GM12878 (cell line): Measurements from ENCODE around the gene AHCYL2. TPM values are rescaled to one million over a fixed set of nuclear protein-coding genes. Genes with fewer than 3 reads are reported as not detected.

Experiments used
- ATAC-seq: fragments of 200-7000 bp; cut with Tn5 transposase; 3 replicates; pipeline ENCODE4 v1.9.1; 2020; ENCODE audit warnings: mild to moderate bottlenecking, moderate library complexity
- BruUV-seq: library from RNA; stranded (reverse); fragments of 400-500 nt; replicated peaks from 2 replicates; lab custom pipeline; 2021; lab: Mats Ljungman, UMichigan
- CTCF ChIA-PET: fragments of 300-600 bp; sonication (Branson Sonifier 250); formaldehyde crosslinking; extraction: SDS; loops from one replicate; lab custom pipeline; 2021; ENCODE audit warnings: inconsistent platforms; lab: Yijun Ruan, JAX
- POLR2A ChIA-PET: fragments of 350-600 bp; formaldehyde crosslinking; extraction: SDS; loops from one replicate; lab custom pipeline; 2021; ENCODE audit warnings: inconsistent platforms; lab: Charles Lee
- RAD21 ChIA-PET: fragments of 300-600 bp; sonication (Branson Sonifier 250); formaldehyde crosslinking; loops from one replicate; lab custom pipeline; 2023; ENCODE audit warnings: antibody characterized with exemption; ENCODE audit not compliant: unreplicated experiment; lab: Charles Lee
- SMC1A ChIA-PET: fragments of 300-600 bp; sonication (Branson Sonifier 250); formaldehyde crosslinking; loops from one replicate; lab custom pipeline; 2023; ENCODE audit not compliant: unreplicated experiment, uncharacterized antibody; lab: Charles Lee
- DNase-seq: peaks from one replicate; pipeline ENCODE4 v3.0.0-alpha.2; 2011; ENCODE audit warnings: low read depth, low spot score
- FAIRE-seq: peaks from 3 replicates; lab custom pipeline; 2011; peaks lifted over from hg19 to GRCh38; lab: Jason Lieb, UNC
- H2AFZ ChIP-seq: 2 replicates; pipeline ENCODE4 v1.6.0; 2011; ENCODE audit warnings: low read depth, low read length, control low read depth; ENCODE audit not compliant: control insufficient read depth
- H3K27ac ChIP-seq: 2 replicates; pipeline ENCODE4 v1.5.1; 2011; ENCODE audit warnings: control low read depth; ENCODE audit not compliant: control insufficient read depth, insufficient read depth
- H3K27me3 ChIP-seq, 2 experiments: replicated peaks in 1 of 2; 2 replicates each; pipeline versions ENCODE4 v1.6.0 to v1.6.1; 2011; ENCODE audit warnings: low read length in 1 of 2; ENCODE audit not compliant: control insufficient read depth in 2 of 2, insufficient read depth in 2 of 2
- H3K36me3 ChIP-seq, 2 experiments: 2 replicates each; pipeline ENCODE4 v1.5.1; 2011; ENCODE audit warnings: low read length in 1 of 2; ENCODE audit not compliant: control insufficient read depth in 2 of 2, insufficient read depth in 2 of 2
- H3K4me1 ChIP-seq: 2 replicates; pipeline ENCODE4 v1.6.1; 2011; ENCODE audit warnings: mild to moderate bottlenecking, low read length, moderate library complexity, mixed read lengths; ENCODE audit not compliant: control insufficient read depth, insufficient read depth
- H3K4me2 ChIP-seq: 2 replicates; pipeline ENCODE4 v1.6.0; 2011; ENCODE audit warnings: control low read depth; ENCODE audit not compliant: control insufficient read depth, insufficient read depth
- H3K4me3 ChIP-seq: fragments of 200-600 bp; sonication (generic); 2 replicates; pipeline ENCODE4 v1.5.1; 2016
- H3K79me2 ChIP-seq: 2 replicates; pipeline ENCODE4 v1.6.0; 2011; ENCODE audit warnings: low read length; ENCODE audit not compliant: control insufficient read depth, insufficient read depth
- H3K9ac ChIP-seq: 2 replicates; pipeline ENCODE4 v1.8.0; 2011; ENCODE audit warnings: low read length, control low read depth, mixed read lengths; ENCODE audit not compliant: control insufficient read depth, insufficient read depth
- H3K9me3 ChIP-seq: replicated peaks from 3 replicates; pipeline ENCODE4 v1.5.1; 2011; ENCODE audit warnings: mild to moderate bottlenecking, low read length; ENCODE audit not compliant: control insufficient read depth, insufficient read depth
- H4K20me1 ChIP-seq: 2 replicates; pipeline ENCODE4 v1.6.0; 2011; ENCODE audit not compliant: control insufficient read depth, insufficient read depth
- BRCA1 ChIP-seq: IDR thresholded peaks from 2 replicates; pipeline ENCODE4 v1.6.1; 2011; ENCODE audit warnings: low read depth, low read length, improper control_type of control experiment
- EGR1 ChIP-seq, 2 experiments: IDR thresholded peaks; 1 replicate in 1 of 2; 2 replicates in 1 of 2; pipeline ENCODE4 v1.6.1; 2011 to 2012; ENCODE audit warnings: low read depth in 2 of 2, low read length in 2 of 2, borderline replicate concordance in 1 of 2, mild to moderate bottlenecking in 1 of 2, moderate library complexity in 1 of 2
- FOXK2 ChIP-seq: fragments of 450-650 bp; IDR thresholded peaks from 2 replicates; pipeline ENCODE4 v1.6.1; 2017; ENCODE audit warnings: mild to moderate bottlenecking, moderate library complexity
- GATAD2B ChIP-seq: fragments of 450-650 bp; conservative IDR thresholded peaks from 2 replicates; pipeline ENCODE4 v1.6.1; 2017; ENCODE audit warnings: low read depth, mild to moderate bottlenecking, moderate library complexity
- HDAC2 ChIP-seq: fragments of 200-600 bp; sonication (generic); IDR thresholded peaks from 2 replicates; pipeline ENCODE4 v1.6.1; 2017
- IKZF2 ChIP-seq, 2 experiments: fragments of 450-650 bp; IDR thresholded peaks; 2 replicates each; pipeline ENCODE4 v1.6.1; 2017; ENCODE audit warnings: mild to moderate bottlenecking in 2 of 2, moderate library complexity in 2 of 2
- IRF4 ChIP-seq: IDR thresholded peaks from 2 replicates; pipeline ENCODE4 v1.6.1; 2011; ENCODE audit warnings: low read depth, low read length
- MTA2 ChIP-seq: fragments of 450-650 bp; IDR thresholded peaks from 2 replicates; pipeline ENCODE4 v1.6.1; 2016; ENCODE audit warnings: low read depth, mild to moderate bottlenecking, moderate library complexity
- RUNX3 ChIP-seq: IDR thresholded peaks from 2 replicates; pipeline ENCODE4 v1.6.1; 2012; ENCODE audit warnings: low read length, inconsistent platforms
- SUZ12 ChIP-seq: fragments of 200-600 bp; sonication (generic); IDR thresholded peaks from one replicate; pipeline ENCODE4 v1.6.1; 2018; ENCODE audit warnings: antibody characterized with exemption, mild to moderate bottlenecking; ENCODE audit not compliant: unreplicated experiment
- YY1 ChIP-seq: IDR thresholded peaks from 2 replicates; pipeline ENCODE4 v1.6.1; 2011; ENCODE audit warnings: low read depth, mild to moderate bottlenecking, low read length
- ZNF384 ChIP-seq: IDR thresholded peaks from 2 replicates; pipeline ENCODE4 v1.6.1; 2012; ENCODE audit warnings: low read depth, mild to moderate bottlenecking, low read length, improper control_type of control experiment, borderline replicate concordance
- ZNF592 ChIP-seq: fragments of 450-650 bp; IDR thresholded peaks from 2 replicates; pipeline ENCODE4 v1.6.1; 2017; ENCODE audit warnings: mild to moderate bottlenecking, moderate library complexity
- WGBS: methylation state at CpG from one replicate; pipeline ENCODE4 v1.1.6; 2016; ENCODE audit warnings: low lambda C conversion rate; ENCODE audit not compliant: insufficient replicate concordance, insufficient coverage; ENCODE audit errors: missing lambda C conversion rate; 5-methylcytosine and 5-hydroxymethylcytosine counted together
- in situ Hi-C: fragments of 300-500 bp; cut with MboI; formaldehyde crosslinking; loops from 9 replicates; pipeline ENCODE4 v1.14.3; 2018; ENCODE audit warnings: mixed read lengths
- intact Hi-C: fragments of 100-400 bp; cut with micrococcal nuclease; formaldehyde crosslinking; loops from one replicate; pipeline ENCODE4 v1.14.2; 2022; ENCODE audit not compliant: unreplicated experiment
- polyA plus RNA-seq, 11 experiments: library from polyadenylated mRNA; depleted of rRNA in 4 of 11; unstranded in 6 of 11; stranded (reverse) in 5 of 11; fragments of >200 nt; fragmentation: Nextera tagmentation in 4 of 11; fragmentation: Illumina TruSeq in 1 of 11; extraction: Ambion mirVana in 4 of 11; extraction: Trizol in 1 of 11; gene quantifications; 1 replicate in 1 of 11; 2 replicates in 10 of 11; pipeline versions ENCODE4 v1.2.1 to v1.2.3, GENCODE V29; 2011 to 2016; ENCODE audit warnings: inconsistent platforms in 2 of 11, missing spikeins in 2 of 11, low read depth in 1 of 11
- total RNA-seq, 4 experiments: library from RNA; depleted of rRNA in 3 of 4; stranded (reverse); fragments of >200 nt in 3 of 4; fragmentation: Illumina TruSeq in 1 of 4; extraction: Trizol in 1 of 4; gene quantifications; 2 replicates each; pipeline versions ENCODE4 v1.2.1 to v1.2.3, GENCODE V29; 2013 to 2021
- TF ChIP-seq, protein P1 (sequence below): fragments of 450-650 bp; IDR thresholded peaks from 2 replicates; pipeline ENCODE4 v1.6.1; 2017; ENCODE audit warnings: mild to moderate bottlenecking, moderate library complexity
- TF ChIP-seq, protein P2 (sequence below): fragments of 450-650 bp; IDR thresholded peaks from 2 replicates; pipeline ENCODE4 v1.6.1; 2014; ENCODE audit warnings: mild to moderate bottlenecking

AHCYL2 gene
- total and polyA plus RNA-seq, 10 of the 15 experiments (the other 5 are each of a cell fraction or from before 2014, with no cell fraction given) = 1.7 to 29.1 (median 5.4) TPM

DNA sequence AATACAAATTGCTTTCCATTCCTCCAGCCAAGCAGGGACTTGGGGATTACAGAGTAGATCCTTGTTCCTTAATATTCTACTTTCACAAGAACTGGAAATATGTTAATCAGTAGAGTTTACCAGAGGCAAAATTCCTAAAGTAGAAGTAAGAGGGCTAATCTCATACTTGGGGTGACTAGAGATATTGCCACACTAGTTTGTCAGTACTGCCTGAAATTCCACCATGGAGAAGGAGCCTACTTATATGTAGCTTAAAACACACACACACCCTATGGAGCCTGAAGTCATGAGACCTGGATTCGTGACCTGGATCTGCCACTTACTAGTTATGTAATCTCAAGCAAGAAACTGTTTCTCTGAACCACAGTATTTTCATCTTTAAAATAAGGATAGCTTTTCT, 243.3 kb downstream of the AHCYL2 start:
- Histone ChIP-seq H4K20me1 (no peaks in the 10 kb centered on the region), H3K4me3 (no peak overlapping the region), H2AFZ (no peak overlapping the region), H3K4me2 (no peak overlapping the region), H3K4me1 (no peaks in the 10 kb centered on the region), H3K9me3 (no peaks in the 10 kb centered on the region), H3K27me3 (no peaks in the 10 kb centered on the region), H3K27ac (no peak overlapping the region), H3K79me2 (no peaks in the 10 kb centered on the region), H3K36me3 (no peaks in the 10 kb centered on the region), H3K9ac (no peak overlapping the region)
- FAIRE-seq = no peak
- 100% methylated on average over 1 of the region's 1 CpG for WGBS
- RAD21 ChIA-PET = interaction anchor here (1.5 to 4.6 kb wide), 2 partner anchors 34 to 99 kb away, joined by 4 to 90 read pairs; partner anchors contain the start of gene STRIP2
- in situ Hi-C loops = no loop called here
- CTCF ChIA-PET = interaction anchor here (0.5 to 9.1 kb wide), 8 partner anchors 48 to 362 kb away, joined by 3 to 134 read pairs (median 22); no protein-coding TSS in a partner anchor
- POLR2A ChIA-PET = interaction anchor here (1.2 kb wide), 1 partner anchor 66 kb away, joined by 3 read pairs; no protein-coding TSS in a partner anchor
- no peak for ATAC-seq
- DNase-seq = no peak
- no TSS peak for BruUV-seq
- SMC1A ChIA-PET = interaction anchor here (1.1 to 11.7 kb wide), 7 partner anchors 19 to 250 kb away, joined by 3 to 165 read pairs (median 7); partner anchors contain the start of gene STRIP2
- intact Hi-C loops = no loop called here
- TF ChIP-seq, protein P1, sequence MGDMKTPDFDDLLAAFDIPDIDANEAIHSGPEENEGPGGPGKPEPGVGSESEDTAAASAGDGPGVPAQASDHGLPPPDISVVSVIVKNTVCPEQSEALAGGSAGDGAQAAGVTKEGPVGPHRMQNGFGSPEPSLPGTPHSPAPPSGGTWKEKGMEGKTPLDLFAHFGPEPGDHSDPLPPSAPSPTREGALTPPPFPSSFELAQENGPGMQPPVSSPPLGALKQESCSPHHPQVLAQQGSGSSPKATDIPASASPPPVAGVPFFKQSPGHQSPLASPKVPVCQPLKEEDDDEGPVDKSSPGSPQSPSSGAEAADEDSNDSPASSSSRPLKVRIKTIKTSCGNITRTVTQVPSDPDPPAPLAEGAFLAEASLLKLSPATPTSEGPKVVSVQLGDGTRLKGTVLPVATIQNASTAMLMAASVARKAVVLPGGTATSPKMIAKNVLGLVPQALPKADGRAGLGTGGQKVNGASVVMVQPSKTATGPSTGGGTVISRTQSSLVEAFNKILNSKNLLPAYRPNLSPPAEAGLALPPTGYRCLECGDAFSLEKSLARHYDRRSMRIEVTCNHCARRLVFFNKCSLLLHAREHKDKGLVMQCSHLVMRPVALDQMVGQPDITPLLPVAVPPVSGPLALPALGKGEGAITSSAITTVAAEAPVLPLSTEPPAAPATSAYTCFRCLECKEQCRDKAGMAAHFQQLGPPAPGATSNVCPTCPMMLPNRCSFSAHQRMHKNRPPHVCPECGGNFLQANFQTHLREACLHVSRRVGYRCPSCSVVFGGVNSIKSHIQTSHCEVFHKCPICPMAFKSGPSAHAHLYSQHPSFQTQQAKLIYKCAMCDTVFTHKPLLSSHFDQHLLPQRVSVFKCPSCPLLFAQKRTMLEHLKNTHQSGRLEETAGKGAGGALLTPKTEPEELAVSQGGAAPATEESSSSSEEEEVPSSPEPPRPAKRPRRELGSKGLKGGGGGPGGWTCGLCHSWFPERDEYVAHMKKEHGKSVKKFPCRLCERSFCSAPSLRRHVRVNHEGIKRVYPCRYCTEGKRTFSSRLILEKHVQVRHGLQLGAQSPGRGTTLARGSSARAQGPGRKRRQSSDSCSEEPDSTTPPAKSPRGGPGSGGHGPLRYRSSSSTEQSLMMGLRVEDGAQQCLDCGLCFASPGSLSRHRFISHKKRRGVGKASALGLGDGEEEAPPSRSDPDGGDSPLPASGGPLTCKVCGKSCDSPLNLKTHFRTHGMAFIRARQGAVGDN = no peak
- TF ChIP-seq MTA2 = no peak
- TF ChIP-seq FOXK2 = no peak
- TF ChIP-seq RUNX3 = no peak
- no peak for TF ChIP-seq IRF4
- no peak for TF ChIP-seq ZNF384
- no peak for TF ChIP-seq IKZF2 (IDR thresholded peaks at IDR 0.05)
- no peak for TF ChIP-seq HDAC2
- TF ChIP-seq, protein P2, sequence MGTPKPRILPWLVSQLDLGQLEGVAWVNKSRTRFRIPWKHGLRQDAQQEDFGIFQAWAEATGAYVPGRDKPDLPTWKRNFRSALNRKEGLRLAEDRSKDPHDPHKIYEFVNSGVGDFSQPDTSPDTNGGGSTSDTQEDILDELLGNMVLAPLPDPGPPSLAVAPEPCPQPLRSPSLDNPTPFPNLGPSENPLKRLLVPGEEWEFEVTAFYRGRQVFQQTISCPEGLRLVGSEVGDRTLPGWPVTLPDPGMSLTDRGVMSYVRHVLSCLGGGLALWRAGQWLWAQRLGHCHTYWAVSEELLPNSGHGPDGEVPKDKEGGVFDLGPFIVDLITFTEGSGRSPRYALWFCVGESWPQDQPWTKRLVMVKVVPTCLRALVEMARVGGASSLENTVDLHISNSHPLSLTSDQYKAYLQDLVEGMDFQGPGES = no peak
- no peak for TF ChIP-seq YY1
- TF ChIP-seq GATAD2B = no peak
- TF ChIP-seq EGR1 (IDR thresholded peaks at IDR 0.05; ENCODE audit: borderline replicate concordance in 1 of 2, low read depth in 2 of 2, low read length in 2 of 2) = no peak
- no peak for TF ChIP-seq SUZ12
- TF ChIP-seq BRCA1 = no peak
- TF ChIP-seq ZNF592 = no peak
